Activated T-helper 1 cell treated with anti-CD3 and anti-CD28 coated beads, Interleukin-2, amount 50 U/mL, for 16 hours (primary cell): ENCODE results near the gene ARHGEF16.

Experiments
- DNase-seq, 2 donors: peaks; one replicate each; pipeline ENCODE4 v3.0.0-alpha.2; 2020; ENCODE audit warnings: low read depth in 1 of 2, low spot score in 1 of 2

The ARHGEF16 gene

DNA sequence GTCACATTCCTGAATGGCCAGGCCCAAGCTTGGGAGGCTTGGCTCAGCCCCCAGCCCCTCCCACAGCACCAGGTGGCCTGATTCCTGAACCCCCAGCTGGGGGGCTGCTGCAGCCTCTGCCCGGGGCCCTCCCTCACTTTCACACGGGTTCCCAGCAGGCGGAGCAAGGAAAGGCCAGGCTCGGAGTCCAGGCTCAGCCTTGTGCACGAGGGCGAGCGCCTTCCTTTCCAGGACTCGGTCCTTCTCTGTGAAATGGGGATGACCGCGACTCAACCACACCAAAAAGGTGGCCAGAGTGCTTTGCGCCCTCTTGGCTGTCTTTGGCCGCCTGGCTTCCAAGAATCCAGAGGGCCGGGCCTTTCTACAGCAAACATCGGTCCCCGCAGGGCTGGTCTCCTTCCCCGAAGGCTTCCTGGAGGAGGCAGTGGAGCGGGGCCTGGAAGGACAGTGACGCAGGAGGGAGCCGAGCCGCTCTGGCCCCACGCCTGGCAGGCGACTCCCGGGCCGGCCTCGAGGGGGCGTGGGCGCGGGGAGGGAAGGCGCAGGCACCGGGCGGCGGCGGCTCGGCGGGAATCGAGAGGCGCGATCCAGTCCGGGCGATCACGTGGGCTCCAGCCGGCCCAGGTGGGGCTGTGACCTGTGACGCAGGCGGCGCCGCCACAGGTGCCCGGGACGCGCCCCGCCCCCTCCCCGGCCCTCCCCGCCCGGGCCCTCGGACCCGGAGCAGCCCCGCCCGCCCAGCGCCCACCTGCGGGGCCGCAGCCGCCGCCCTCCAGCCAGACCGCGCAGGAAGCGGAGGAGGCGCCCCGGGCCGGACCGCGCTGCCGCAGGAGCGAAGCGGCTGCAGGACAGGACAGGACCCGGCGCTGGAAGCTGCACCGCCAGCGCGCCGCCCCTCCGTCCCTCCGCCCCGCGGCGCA, at the start of gene ARHGEF16:
Gene ARHGEF16, plus strand, starts transcription at position 775 of the 920 bp plus-strand sequence. CDS start 8,420 bp downstream, outside the sequence.
- no peak for DNase-seq

DNA sequence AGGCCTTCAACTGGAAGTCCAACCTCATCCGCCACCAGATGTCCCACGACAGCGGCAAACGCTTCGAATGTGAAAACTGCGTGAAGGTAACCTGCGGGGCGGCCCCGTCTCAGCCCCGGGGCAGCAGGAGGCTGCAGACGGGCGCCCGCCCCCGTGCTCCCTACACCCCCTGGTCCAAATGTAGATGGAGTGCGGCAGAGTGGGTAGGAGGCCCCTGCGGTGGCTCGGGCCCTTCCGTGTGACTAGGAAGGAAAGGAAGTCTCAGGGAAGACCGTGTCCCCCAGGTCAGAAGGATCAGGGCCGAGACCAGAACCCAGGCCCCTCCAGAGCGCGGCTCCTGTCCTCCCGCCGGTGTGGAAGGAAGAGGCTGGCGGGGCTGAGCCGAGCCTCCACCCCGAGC, 49.7 kb upstream of the ARHGEF16 start:
- no peak for DNase-seq

DNA sequence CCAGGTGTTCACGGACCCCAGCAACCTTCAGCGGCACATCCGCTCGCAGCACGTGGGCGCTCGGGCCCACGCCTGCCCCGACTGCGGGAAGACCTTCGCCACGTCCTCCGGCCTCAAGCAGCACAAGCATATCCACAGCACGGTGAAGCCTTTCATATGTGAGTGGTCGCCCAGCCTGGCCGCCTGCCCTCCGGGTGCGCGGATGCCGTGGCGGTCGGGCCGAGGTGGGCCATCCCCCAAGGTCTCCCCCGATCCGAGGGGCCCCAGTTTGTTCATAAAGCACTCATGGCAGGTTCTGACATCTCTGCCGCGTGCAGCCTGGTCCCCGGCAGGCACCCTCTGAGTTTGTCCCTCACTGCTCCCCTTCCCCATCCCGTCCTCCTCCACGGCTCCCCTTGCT, 49.0 kb upstream of the ARHGEF16 start:
- no peak for DNase-seq

DNA sequence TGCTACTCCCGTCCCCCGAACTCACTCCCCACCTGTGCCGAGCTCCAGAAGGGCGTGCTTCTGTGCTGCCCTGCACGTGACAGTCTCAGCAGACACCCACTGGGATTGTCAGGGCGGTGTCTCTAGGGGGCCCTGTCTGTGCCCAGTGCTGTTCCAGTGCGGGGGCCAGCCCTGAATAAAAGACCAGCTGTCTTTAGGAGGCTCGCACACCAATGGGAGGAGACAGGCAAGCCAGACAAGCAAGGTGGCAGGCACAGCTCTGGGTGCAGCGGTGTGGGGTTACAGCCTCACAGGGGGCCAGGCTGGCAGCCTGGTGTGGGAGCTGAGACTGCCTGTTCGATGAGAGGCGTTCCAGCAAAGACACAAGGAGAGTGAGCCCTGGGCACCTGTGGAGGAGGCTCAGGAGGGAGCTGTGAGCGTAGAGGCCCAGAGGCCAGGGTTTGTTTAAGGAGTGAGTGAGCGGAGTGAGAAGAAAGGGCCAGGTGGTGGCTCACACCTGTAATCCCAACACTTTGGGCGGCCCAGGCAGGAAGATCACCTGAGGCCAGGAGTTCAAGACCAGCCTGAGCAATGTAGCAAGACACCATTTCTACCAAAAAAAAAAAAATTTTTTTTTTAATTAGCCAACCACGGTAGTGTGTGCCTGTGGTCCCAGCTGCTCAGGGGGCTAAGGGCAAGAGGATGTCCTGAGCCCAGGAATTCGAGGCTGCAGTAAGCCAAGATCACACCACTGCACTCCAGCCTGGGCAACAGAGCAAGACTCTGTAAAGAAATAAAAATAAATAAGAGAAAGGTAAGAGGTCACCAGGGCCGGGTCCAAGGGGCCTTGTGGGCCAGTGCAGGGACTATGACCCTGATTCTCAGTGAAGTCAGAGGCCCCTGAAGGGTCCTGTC, 48.2 kb upstream of the ARHGEF16 start:
- DNase-seq = no peak

DNA sequence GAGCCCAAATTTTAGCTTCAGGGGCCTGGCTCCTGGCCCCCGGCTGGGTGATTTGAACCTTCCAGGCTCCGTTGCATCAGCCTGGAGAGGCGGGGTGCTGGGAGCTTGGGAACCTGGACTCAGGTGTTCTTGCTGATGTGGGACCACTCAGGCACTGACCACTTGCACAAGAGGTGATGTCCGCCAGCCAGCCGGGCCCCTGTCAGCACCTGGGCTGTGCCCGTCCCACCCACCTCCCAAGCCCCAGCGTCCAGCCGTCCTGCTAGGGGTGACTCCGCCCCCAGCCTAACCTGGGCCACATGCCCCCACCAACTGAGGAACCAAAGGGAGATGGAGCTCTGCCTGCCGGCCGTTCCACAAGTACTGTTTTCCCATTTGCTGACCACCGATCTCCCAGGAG, 47.4 kb upstream of the ARHGEF16 start:
- no peak for DNase-seq

DNA sequence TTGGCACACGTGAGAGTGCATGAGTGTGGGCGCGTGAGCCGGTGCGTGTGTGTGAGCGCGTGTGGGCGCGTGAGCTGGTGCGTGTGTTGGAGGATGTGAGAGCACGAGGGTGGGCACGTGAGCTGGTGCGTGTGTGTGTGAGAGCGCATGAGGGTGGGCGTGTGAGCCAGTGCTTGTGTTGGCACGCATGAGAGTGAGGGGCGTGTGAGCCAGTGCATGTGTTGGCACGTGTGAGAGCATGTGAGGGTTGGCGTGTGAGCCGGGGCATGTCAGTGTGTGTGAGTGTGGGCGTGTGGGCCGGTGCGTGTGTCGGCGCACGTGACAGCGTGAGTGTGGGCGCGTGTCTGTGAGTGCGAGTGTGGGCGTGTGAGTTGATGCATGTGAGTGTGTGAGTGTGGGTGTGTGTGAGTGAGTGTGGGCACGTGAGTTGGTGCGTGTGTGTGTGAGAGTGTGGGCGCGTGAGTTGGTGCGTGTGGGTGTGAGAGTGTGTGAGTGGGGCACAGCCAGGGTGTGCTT, 45.7 kb upstream of the ARHGEF16 start:
- DNase-seq = no peak

DNA sequence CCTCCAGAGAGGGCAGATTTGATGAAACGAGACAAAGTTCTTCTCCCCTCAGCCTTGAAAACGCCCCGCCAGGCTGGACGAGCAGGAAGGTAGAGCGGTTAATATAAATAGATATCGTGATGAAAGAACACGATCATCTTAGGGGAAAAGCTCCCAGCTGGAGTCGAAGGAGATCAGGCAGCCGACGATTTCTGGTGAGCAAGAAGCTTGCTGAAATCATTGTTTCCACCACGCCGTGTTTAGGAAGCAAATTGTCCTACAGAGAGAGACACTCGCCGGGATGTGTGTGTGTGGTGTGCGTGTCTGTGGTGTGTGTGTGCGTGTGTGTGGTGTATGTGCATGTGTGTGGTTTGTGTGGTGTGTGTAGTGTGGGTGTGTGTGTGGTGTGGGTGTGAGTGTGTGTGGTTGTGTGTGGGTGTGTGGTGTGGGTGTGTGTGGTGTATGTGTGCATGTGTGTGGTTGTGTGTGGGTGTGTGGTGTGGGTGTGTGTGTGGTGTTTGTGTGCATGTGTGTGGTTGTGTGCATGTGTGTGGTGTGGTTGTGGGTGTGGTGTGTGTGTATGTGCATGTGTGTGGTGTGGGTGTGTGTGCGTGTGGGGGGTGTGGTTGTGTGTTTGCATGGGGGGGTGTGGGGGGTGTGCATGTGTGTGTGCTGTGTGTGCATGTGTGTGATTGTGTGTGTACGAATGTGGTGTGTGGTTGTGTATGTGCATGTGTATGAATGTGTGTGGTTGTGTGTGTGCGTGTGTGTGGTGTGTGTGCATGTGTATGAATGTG, 44.9 kb upstream of the ARHGEF16 start:
- DNase-seq = no peak

DNA sequence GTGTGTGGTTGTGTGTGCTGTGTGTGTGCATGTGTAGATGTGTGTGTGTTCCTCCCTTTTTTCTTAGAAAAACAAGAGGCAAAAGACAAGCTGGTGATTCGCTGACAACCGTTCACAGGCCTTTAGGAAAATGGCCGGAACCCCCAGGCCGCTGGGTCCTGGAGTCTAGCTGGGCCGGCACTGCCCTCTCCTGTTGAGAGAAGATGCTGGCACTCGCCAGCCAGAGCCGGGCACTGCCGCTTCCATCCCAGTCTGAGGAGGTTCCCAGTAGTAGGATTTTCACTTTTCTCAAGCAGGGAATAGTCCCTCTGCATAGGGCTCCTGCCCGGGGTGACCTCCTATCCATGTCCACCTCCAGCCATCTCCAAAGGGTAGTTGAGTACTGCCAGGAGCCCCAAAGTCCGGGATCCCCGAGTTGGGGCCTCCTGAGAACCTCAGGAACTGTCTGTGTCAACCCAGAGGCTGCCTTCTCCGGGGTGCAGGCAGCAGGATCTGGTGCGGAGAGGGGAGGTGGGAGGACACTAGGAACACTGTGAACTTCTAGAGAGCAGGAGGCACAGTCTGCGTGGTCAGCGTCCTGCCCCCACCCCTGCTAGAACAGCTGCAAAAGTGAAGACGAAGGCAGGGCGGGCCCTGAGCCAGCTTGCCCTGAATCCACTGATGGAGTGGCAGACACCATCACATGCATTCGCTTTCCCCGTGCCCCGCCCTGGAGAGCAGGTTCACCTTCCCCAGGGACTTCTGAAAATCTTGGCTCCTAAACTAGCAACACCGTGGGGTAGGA, 44.1 kb upstream of the ARHGEF16 start:
- no peak for DNase-seq

DNA sequence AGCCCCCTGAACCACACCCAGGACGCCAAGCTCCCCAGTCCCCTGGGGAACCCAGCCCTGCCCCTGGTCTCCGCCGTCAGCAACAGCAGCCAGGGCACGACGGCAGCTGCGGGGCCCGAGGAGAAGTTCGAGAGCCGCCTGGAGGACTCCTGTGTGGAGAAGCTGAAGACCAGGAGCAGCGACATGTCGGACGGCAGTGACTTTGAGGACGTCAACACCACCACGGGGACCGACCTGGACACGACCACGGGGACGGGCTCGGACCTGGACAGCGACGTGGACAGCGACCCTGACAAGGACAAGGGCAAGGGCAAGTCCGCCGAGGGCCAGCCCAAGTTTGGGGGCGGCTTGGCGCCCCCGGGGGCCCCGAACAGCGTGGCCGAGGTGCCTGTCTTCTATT, 42.7 kb upstream of the ARHGEF16 start:
- no peak for DNase-seq

DNA sequence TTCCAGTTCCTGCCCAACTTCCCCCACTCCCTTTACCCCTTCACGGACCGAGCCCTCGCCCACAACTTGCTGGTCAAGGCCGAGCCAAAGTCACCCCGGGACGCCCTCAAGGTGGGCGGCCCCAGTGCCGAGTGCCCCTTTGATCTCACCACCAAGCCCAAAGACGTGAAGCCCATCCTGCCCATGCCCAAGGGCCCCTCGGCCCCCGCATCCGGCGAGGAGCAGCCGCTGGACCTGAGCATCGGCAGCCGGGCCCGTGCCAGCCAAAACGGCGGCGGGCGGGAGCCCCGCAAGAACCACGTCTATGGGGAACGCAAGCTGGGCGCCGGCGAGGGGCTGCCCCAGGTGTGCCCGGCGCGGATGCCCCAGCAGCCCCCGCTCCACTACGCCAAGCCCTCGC, 42.1 kb upstream of the ARHGEF16 start:
- no peak for DNase-seq

DNA sequence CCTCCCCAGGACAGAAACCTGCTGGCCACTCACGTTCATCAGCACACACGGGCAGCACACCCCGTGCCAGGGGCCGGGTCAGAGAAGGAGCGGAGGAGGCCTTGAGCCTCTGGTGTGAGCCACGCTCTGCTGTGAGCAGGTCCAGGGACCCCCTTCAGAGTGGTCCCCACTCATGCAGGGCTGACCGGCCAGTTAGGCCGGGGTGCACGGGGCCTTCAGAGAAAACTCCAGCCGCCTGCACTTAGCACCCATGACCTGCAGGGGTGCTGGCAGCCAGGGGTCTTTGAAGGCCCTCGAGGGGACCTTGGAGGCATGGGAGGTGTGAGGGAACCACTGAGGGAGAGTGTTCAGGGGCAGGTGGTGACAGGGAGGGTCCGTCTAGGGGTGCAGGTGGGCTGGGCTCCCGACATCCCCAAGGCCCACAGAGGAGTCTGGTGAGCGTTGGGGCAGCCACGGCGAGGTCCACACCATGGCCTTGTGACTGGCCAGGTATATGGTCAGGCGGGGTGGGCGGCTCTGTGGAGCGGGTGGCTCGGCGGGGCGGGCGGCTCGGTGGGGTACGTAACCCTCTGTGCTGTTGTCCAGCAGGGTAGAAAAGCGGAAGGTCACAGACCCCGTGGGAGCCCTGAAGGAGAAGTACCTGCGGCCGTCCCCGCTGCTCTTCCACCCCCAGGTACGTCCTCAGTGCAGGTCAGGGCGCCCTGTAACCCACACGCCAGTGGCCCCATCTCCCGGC, 40.3 kb upstream of the ARHGEF16 start:
- no peak for DNase-seq

DNA sequence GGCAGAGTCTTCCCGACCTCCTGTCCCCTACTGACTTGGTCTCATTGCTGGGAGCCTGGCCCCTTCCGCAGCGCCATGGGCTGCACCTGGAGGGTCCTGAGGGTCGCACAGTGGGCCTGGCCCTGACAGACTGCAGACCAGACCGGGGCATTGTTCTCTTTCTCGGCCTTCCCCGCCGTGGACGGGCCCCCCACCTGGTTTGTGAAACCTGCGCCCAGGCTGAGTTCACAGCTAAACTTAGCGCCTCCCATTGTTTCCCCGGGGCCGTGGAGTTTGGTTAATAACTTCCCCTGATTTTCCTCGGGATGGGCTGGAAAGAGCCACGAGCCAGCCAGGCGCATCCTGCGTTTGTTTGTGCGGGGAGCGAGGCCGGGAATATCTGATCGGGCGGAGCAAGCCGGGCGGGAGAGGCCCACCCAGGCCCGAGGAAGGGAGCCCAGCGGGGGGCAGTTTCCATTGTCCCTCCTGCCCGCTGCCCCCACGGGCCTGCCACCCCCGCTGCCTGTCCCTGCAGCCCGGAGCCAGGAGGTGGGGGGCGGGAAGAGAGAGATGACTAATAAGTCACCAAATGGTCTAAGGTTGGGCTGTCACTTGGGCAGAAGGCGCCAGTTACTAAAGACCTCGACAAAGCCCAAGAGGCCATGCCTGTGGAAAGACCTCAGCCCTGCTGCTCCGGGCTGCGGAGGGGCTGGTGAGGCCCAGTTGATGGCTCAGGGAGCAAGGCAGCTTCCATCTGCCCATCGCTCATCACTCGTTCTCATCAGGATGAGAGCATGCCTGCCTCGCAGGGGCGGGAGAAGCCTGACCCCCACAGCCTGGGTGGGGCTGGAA, 39.0 kb upstream of the ARHGEF16 start:
- DNase-seq = no peak

DNA sequence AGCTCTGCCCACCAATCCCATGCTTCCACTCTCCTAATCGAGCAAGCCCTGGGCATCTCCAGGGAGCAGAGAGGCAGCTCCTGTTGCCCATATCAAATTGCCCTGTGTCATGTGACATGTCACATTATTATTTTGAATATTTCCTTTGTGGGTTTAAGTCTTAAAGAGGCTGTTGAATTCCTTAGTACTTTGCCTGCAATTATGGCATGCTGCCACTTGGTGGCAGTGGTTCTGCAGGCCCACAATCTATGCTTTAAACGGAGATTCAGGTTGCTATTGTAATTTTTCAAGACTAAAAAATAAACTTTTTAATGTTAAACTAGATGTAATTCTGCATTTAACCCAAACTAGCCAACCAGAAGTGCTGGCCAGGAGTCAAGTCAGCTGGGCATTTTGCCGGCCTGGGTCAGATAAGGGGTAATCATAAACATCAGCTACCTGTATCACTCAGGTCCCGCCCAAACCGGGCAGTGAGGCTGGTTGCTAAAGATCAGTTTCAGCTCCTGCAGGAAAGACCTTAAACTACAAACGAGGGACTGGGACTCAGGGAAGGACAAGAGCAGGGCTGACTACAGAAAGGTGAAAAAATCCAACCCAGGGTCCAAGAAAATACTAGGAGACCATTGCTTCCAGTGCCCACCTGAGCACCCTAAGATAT, 37.3 kb upstream of the ARHGEF16 start:
- no peak for DNase-seq

DNA sequence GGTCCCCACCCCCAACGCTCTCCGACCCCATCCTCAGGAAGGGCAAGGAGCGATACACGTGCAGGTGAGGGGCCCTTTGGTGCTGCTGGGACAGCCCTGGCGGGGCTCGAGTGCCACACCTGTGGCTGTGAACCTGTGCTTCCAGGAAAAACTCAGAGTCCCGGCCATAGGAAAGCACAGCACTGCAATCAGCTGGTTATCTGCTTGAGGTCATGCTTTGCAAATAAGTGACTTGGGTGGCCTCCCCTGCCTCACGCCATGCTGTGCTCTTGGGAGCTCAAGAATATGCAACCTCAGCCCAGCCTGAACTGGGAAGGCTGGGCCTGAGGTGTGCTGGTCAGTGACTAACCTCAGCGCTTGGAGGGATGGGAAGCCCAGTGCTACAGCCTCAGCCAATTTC, 36.5 kb upstream of the ARHGEF16 start:
- no peak for DNase-seq

DNA sequence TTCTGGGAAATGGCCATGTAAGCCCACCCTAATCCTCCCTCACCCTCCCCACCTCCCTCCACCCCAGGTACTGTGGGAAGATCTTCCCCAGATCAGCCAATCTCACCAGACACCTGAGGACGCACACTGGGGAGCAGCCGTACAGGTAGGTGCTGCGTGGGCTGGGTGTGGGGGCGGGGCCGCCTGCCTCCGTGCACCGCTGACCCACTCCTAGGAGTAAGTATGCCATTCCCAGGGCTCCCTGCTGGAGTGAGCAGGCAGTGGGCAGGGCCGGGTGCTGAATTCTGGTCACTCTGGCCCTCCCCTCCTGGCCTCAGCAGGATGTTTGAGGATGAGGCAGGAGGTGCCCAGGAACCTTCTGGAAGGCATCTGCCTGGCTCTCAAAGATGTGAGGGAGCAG, 35.9 kb upstream of the ARHGEF16 start:
- no peak for DNase-seq

DNA sequence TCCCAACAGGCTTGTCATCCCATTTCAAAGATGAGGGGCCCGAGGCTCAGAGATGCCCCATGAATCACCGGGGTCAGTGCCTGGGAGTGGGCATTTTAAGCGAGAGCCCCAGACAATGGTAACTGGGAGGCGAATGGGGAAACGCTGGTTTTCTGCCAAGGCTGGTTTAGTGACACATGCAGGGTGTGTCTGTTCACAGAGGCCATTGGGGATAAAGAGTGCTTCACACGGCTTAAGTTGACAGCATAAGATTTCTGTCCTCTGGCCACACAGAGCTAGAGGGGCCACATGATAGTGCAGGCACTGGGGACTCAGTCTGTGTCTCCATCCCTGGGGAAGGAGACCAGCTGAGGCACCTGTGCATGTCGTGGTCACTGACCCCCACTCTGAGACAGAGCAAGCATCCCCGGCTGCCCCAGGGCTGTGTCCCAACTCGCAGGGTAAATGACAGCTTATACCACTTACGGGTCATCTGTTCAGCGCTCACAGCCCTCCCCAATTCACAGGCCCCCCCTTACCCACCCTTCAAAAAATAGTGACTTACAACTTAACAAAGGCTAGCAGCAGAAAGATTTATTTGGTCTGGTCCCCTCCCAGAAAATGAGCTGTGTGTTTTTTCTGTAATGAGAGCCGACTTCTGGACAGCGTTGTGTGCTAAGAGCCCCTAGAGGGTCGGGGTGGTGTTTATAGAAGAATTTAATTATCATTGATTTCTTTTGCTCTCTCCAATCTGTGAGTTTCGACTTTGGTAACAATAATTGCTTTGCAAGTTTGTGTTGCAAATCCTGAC, 34.9 kb upstream of the ARHGEF16 start:
- no peak for DNase-seq

DNA sequence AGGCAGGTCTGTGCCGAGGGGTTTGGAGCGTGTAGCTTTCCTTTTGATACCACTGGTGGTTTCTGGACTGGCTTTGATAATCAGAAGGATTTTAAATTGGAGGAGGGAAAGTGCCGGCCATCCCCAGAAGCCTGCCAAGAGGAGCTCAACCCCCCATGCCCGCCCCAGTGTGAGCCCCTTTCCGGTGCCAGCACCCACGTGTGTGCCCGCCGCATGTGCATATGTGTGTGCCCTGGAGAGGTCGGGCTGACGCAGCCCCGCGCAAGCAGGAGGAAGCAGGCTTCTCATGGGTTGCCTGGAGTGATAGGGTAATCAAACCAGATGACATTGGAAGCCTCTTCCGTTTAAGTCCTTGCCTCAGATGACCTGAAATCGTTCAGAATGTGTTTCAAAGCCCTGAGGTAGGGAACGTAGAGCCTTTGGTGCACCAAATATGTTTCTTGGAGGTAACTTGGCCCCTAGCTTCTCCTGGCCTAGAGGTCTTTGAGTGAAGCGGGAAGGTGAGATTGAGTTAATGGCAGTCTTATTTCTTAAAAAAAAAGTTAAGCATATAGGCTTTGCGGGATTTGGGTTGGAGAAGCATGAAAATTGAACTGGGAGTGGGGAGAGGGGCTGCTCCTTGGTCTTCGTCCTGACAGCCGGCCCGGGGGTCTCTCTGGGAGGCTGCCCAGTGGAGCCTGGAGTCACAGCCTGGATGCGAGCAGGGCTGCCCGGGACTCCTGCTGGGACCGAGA, 34.1 kb upstream of the ARHGEF16 start:
- DNase-seq = no peak
